A549 (cell line): ENCODE data around the gene ARHGDIA.

ENCODE experiments used
- CHD2 ChIP-seq: fragments of 150-350 bp; IDR thresholded peaks from 2 replicates; pipeline ENCODE4 v1.6.1; 2014; ENCODE audit warnings: low read length; ENCODE audit not compliant: partially characterized antibody
- CHD4 ChIP-seq: fragments of 200-600 bp; sonication (generic); IDR thresholded peaks from 2 replicates; pipeline ENCODE4 v1.6.1; 2016; ENCODE audit warnings: antibody characterized with exemption, mild to moderate bottlenecking, borderline replicate concordance
- CTCF ChIP-seq: fragments of >200 bp; sonication (Bioruptor Twin); formaldehyde crosslinking; IDR thresholded peaks from 3 replicates; pipeline ENCODE4 v1.5.1; 2016
- NR3C1 ChIP-seq: fragments of >200 bp; sonication (Bioruptor Twin); formaldehyde crosslinking; IDR thresholded peaks from 3 replicates; pipeline ENCODE4 v1.6.1; 2017
- ZFP36 ChIP-seq: fragments of 450-650 bp; IDR thresholded peaks from 2 replicates; pipeline ENCODE4 v1.6.1; 2014; ENCODE audit warnings: borderline replicate concordance; ENCODE audit not compliant: partially characterized antibody

GRCh38 chr17:81858170-81858966, 12.8 kb downstream of the ARHGDIA start:
- TF ChIP-seq CTCF (no peak), CHD2 (no peak), ZFP36 (no peak), NR3C1 (no peak), CHD4 (no peak)
